Smooth muscle cell (in vitro differentiated cells): ENCODE results near the gene NSMF. TPM values are rescaled to one million over a fixed set of nuclear protein-coding genes. Genes with fewer than 3 reads are reported as not detected.

Experiments
- DNase-seq: peaks from one replicate; lab custom pipeline; 2025; ENCODE audit not compliant: unreplicated experiment; lab: John Stamatoyannopoulos, UW
- H2AFZ ChIP-seq: fragments of 200-600 bp; sonication (generic); 2 replicates; pipeline ENCODE4 v1.6.0; 2016; ENCODE audit warnings: antibody characterized with exemption, low read depth, mild to moderate bottlenecking
- H3F3A ChIP-seq: fragments of 200-600 bp; sonication (generic); 2 replicates; pipeline ENCODE4 v1.6.0; 2017; ENCODE audit warnings: antibody characterized with exemption, low read depth
- H3K27ac ChIP-seq: fragments of 200-600 bp; sonication (generic); 2 replicates; pipeline ENCODE4 v1.5.1; 2016; ENCODE audit warnings: low read depth, mild to moderate bottlenecking
- H3K27me3 ChIP-seq: fragments of 200-600 bp; sonication (generic); 2 replicates; pipeline ENCODE4 v1.6.1; 2016; ENCODE audit warnings: low read depth, mild to moderate bottlenecking
- H3K36me3 ChIP-seq: fragments of 200-600 bp; sonication (generic); 2 replicates; pipeline ENCODE4 v1.5.1; 2016; ENCODE audit warnings: low read depth
- H3K4me1 ChIP-seq: fragments of 200-600 bp; sonication (generic); 2 replicates; pipeline ENCODE4 v1.5.1; 2016; ENCODE audit warnings: low read depth
- H3K4me2 ChIP-seq: fragments of 200-600 bp; sonication (generic); 2 replicates; pipeline ENCODE4 v1.6.0; 2016; ENCODE audit warnings: mild to moderate bottlenecking
- H3K4me3 ChIP-seq: fragments of 200-600 bp; sonication (generic); 2 replicates; pipeline ENCODE4 v1.5.1; 2016; ENCODE audit warnings: mild to moderate bottlenecking
- H3K79me2 ChIP-seq: fragments of 200-600 bp; sonication (generic); 2 replicates; pipeline ENCODE4 v1.6.0; 2016; ENCODE audit warnings: low read depth, mild to moderate bottlenecking
- H3K9ac ChIP-seq: fragments of 200-600 bp; sonication (generic); 2 replicates; pipeline ENCODE4 v1.6.0; 2016; ENCODE audit warnings: low read depth
- H3K9me3 ChIP-seq: fragments of 200-600 bp; sonication (generic); replicated peaks from 2 replicates; pipeline ENCODE4 v1.5.1; 2016; ENCODE audit warnings: low read depth
- H4K20me1 ChIP-seq: fragments of 200-600 bp; sonication (generic); 2 replicates; pipeline ENCODE4 v1.6.0; 2016; ENCODE audit warnings: low read depth
- WGBS: methylation state at CpG from one replicate; pipeline ENCODE4 v1.1.7; 2016; ENCODE audit warnings: low lambda C conversion rate; 5-methylcytosine and 5-hydroxymethylcytosine counted together
- polyA plus RNA-seq: library from polyadenylated mRNA; unstranded; fragments of >200 nt; fragmentation: Nextera tagmentation; extraction: Ambion mirVana; gene quantifications from 2 replicates; pipeline ENCODE4 v1.2.1, GENCODE V29; 2016
- total RNA-seq: library from RNA; depleted of rRNA; stranded (reverse); fragments of >200 nt; gene quantifications from 2 replicates; pipeline ENCODE4 v1.2.3, GENCODE V29; 2014
- TF ChIP-seq, protein P1 (sequence below): fragments of 200-600 bp; sonication (generic); IDR thresholded peaks from 2 replicates; pipeline ENCODE4 v1.5.1; 2017; ENCODE audit warnings: borderline replicate concordance, mild to moderate bottlenecking, antibody characterized with exemption; ENCODE audit not compliant: insufficient read depth, poor library complexity, severe bottlenecking

Gene NSMF
- total RNA-seq (25.2 and 30.9 TPM in 2 replicates), polyA plus RNA-seq (48.5 and 55.9 TPM in 2 replicates)

GRCh38 chr9:137459152-137459600 is at the start of gene NSMF:
Gene NSMF (minus strand): TSS chr9:137459334. CDS start chr9:137459102, 232 bp downstream.
- Histone ChIP-seq H3K4me1 (peaks cover 11% of the 10 kb centered on the region), H3F3A (no peaks in the 10 kb centered on the region), H3K9me3 (no peaks in the 10 kb centered on the region), H4K20me1 (peaks cover 12% of the 10 kb centered on the region), H3K4me2 (peak within 1 kb of the TSS; percentile 90), H2AFZ (peak within 1 kb of the TSS; percentile 56), H3K36me3 (no peaks in the 10 kb centered on the region), H3K27me3 (peaks cover 4% of the 10 kb centered on the region), H3K9ac (peak within 1 kb of the TSS; percentile 85), H3K79me2 (peaks cover 6% of the 10 kb centered on the region), H3K27ac (no peak within 1 kb of the TSS), H3K4me3 (peak within 1 kb of the TSS; percentile 80)
- peak; percentile 76 for DNase-seq
- TF ChIP-seq, protein P1, sequence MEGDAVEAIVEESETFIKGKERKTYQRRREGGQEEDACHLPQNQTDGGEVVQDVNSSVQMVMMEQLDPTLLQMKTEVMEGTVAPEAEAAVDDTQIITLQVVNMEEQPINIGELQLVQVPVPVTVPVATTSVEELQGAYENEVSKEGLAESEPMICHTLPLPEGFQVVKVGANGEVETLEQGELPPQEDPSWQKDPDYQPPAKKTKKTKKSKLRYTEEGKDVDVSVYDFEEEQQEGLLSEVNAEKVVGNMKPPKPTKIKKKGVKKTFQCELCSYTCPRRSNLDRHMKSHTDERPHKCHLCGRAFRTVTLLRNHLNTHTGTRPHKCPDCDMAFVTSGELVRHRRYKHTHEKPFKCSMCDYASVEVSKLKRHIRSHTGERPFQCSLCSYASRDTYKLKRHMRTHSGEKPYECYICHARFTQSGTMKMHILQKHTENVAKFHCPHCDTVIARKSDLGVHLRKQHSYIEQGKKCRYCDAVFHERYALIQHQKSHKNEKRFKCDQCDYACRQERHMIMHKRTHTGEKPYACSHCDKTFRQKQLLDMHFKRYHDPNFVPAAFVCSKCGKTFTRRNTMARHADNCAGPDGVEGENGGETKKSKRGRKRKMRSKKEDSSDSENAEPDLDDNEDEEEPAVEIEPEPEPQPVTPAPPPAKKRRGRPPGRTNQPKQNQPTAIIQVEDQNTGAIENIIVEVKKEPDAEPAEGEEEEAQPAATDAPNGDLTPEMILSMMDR = no peak
- 1% methylated on average over 17 of the region's 62 CpGs for WGBS

DNA sequence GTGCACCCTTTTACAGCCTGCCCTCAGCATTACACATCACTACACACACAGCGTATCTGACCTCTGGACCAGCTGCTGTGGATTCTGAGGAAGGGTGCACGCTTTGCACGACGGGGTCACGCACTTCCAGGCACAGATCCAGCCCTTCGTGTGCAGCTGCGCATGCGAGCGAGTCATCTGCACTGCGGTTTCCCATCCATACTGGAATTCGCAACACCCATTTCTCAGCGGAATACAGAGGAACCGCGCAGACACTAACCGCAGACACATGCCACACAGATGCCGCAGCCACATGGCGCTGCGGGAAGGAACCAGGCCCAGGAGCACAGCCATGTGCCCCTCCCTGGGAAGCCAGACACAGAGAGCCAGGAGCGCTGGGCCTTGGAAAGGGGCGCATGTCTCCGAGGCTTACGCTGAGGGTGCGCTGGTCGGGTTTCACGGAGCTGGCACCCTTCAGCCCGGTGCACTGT is 47.6 kb upstream of the NSMF start:
- H3K4me2 ChIP-seq = no peak overlapping the region
- 92% methylated on average over 26 of the region's 26 CpGs for WGBS
- no peaks in the 10 kb centered on the region for H3K36me3 ChIP-seq
- no peak overlapping the region for H3K27ac ChIP-seq
- H3F3A ChIP-seq = no peaks in the 10 kb centered on the region
- H3K4me3 ChIP-seq = no peak overlapping the region
- H2AFZ ChIP-seq = no peak overlapping the region
- TF ChIP-seq, protein P1 = no peak
- no peak overlapping the region for H3K9ac ChIP-seq
- H3K4me1 ChIP-seq = no peaks in the 10 kb centered on the region
- H3K79me2 ChIP-seq = no peaks in the 10 kb centered on the region
- H4K20me1 ChIP-seq = no peaks in the 10 kb centered on the region
- H3K9me3 ChIP-seq = no peaks in the 10 kb centered on the region
- no peaks in the 10 kb centered on the region for H3K27me3 ChIP-seq
- no peak for DNase-seq

- no peak overlapping the region for H3K27ac ChIP-seq
- TF ChIP-seq, protein P1 = no peak
- no peak overlapping the region for H3K4me2 ChIP-seq
- no peaks in the 10 kb centered on the region for H3K27me3 ChIP-seq
- no peaks in the 10 kb centered on the region for H3K4me1 ChIP-seq
- no peaks in the 10 kb centered on the region for H3K79me2 ChIP-seq
- H3K36me3 ChIP-seq = no peaks in the 10 kb centered on the region
- H3K4me3 ChIP-seq = no peak overlapping the region
- WGBS = 96% methylated on average over 15 of the region's 15 CpGs
- no peaks in the 10 kb centered on the region for H4K20me1 ChIP-seq
- DNase-seq = no peak
- H3F3A ChIP-seq = no peaks in the 10 kb centered on the region
- H3K9ac ChIP-seq = no peak overlapping the region
- H3K9me3 ChIP-seq = no peaks in the 10 kb centered on the region
- H2AFZ ChIP-seq = no peak overlapping the region
Measured at GRCh38 chr9:137506274-137506673, 47.1 kb upstream of the NSMF start.

DNA sequence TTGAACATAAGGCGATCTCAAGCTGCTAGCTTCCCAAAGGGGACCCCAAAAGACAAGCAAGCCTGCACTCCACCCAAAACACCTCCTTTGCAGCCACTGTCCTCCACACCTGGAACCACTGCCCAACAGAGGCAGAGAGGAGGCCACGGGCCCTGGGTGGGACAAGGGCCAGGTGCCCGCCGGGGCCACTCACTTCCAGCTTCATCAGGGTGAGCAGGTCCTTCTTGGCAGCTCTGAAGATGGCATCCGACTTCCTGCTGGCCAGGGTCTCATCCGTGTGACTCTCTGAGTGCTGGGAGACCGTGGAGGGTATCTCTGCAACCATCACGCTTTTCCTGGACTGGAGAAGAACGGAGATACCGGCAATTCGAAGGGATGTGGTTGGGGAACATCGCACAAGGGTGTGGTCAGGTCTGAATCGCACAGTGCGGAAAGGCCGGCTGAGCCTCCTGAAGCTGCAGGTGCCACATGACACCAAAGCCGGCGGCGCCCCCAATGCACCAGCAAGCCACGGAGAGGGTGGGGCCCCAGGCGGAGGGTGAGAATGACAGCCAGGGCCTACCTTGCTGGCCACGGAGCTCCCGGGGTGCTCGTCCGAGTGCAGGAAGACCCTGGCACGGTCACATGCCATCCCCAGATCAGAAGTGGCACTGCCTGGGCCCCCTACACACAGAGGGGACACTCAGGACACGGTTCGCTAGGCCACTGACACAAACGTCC is 46.4 kb upstream of the NSMF start:
- H3K79me2 ChIP-seq = no peaks in the 10 kb centered on the region
- no peaks in the 10 kb centered on the region for H4K20me1 ChIP-seq
- H3K4me1 ChIP-seq = no peaks in the 10 kb centered on the region
- H3K9me3 ChIP-seq = no peaks in the 10 kb centered on the region
- H3K27ac ChIP-seq = no peak overlapping the region
- 94% methylated on average over 28 of the region's 28 CpGs for WGBS
- no peak overlapping the region for H3K4me2 ChIP-seq
- H3F3A ChIP-seq = no peaks in the 10 kb centered on the region
- no peaks in the 10 kb centered on the region for H3K27me3 ChIP-seq
- TF ChIP-seq, protein P1 = no peak
- no peak overlapping the region for H3K4me3 ChIP-seq
- no peak overlapping the region for H3K9ac ChIP-seq
- no peak overlapping the region for H2AFZ ChIP-seq
- DNase-seq = no peak
- no peaks in the 10 kb centered on the region for H3K36me3 ChIP-seq
